Limb (tissue), 2 donors: Measurements from ENCODE around the gene MARS1.
"Not testable (repeated sequence)": the region's sequence is repeated elsewhere in the genome, so short reads cannot be mapped to it uniquely, and the experiment has no call there.

Experiments used
- DNase-seq, 2 donors: peaks; one replicate each; pipeline ENCODE4 v3.0.0-alpha.2; 2016; ENCODE audit errors: extremely low spot score in 2 of 2

The MARS1 gene

GRCh38 chr12:57549203-57549908 is 61.5 kb downstream of the MARS1 start:
- DNase-seq = no peak

DNA sequence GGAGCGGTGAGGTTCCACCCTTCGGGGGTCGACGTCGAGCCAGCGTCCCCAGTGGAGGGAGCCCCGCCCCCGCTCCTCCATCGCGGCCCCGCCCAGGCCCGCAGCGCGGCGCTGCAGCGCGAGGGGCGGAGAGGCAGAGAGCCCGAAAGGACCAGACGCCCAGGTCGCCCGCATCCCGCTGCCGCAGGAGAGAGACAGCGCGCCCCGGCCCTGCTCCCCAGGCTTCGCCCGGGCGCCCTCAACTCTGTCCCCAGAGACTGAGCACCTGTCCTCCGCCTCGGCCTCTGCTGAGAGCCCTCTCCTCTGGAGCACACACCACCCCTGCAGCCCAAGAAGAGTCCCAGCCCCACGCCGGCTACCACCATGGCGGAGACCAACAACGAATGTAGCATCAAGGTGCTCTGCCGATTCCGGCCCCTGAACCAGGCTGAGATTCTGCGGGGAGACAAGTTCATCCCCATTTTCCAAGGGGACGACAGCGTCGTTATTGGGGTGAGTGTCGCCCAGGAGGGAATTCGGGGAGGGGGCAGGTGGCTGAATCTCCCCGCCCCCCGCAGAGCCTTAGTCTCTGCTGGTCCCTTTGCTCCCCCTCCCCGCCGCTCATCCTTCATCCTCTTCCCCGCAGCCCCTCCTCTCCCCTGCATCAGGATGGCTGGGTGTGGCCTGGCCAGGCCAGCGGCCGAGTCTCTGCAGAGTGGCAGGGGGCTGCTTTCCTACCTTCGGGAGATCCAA is 62.2 kb downstream of the MARS1 start, which contains the start of gene KIF5A:
KIF5A (plus strand) TSS at position 136 of the 732 bp plus-strand sequence; CDS start at position 364, 228 bp downstream.
- DNase-seq = peak in 1 of 2 donors; percentile 73

GRCh38 chr12:57550641-57551549 is 63.0 kb downstream of the MARS1 start:
- no peak for DNase-seq

DNA sequence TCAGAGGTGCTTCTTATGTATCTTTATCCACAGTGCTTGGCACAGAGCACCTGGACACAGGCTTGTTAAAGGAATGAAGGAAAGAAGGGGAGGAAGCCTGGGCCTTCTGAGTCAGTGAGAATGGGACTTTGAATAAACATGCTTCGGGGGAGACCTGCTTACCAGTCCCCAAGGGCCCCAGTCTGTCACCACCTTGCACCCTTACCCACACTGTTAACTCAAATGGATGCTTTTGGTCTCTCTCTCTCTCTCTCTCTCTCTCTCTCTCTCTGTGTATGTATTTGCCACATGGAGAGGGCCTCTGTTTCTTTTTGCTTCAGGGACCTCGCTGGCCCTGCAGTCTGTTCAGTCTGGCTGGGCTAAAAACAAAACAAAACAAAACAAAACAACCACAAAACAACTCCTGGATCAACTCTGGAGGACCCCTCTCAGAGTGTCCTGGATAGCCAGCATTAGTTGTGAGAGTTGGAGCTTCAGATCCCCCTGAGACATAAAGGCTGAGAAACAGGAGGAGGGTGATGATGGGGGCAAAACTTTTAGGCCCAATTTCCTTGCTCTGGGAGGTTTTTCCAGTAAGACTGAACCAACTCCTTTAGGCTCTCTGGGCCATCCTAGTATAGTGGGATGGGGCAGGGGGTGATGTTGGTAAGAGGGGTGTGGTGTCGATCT is 63.9 kb downstream of the MARS1 start:
- no peak for DNase-seq

DNA sequence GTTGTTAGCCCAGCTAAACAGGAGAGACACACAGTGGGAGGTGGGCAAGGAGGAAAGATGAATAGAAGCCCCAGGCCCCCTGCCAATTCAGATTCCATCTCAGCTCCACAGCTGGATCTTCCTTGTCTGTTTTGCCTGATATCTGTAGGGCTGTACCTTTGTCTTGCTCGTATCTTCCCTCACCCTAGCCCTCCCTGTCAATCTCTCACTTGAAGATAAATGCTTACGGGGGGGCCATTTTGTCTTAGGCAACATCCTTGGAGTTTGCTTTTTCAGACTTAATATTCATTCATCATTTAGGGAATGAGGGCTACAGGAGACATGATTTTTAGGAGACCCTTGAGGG is 64.4 kb downstream of the MARS1 start:
- DNase-seq = no peak

GRCh38 chr12:57552835-57553313 is 65.0 kb downstream of the MARS1 start:
- DNase-seq = no peak

GRCh38 chr12:57553343-57554202 is 65.7 kb downstream of the MARS1 start:
- DNase-seq = peak in 1 of 2 donors; percentile 47

DNA sequence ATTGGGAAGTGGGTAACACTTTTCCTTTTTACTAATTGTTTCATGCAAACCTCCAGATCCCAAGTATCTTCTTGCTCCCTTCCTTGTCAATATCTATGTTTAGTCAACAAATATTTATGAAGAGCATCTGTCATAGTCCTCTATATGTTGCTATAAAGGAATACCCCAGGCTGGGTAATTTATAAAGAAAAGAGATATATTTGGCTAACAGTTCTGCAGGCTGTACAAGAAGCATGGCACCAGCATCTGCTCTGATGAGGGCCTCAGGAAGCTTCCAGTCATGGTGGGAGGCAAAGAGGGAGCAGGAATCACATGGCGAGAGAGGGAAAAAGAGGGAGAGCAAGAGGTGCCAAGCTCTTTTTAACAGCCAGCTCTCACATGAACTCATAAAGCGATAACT is 66.6 kb downstream of the MARS1 start:
- no peak for DNase-seq

GRCh38 chr12:57554897-57555296 is 67.0 kb downstream of the MARS1 start:
- DNase-seq = no peak

- DNase-seq = no peak
Measured at GRCh38 chr12:57558864-57559263, 71.0 kb downstream of the MARS1 start.

GRCh38 chr12:57560516-57560915 is 72.6 kb downstream of the MARS1 start:
- no peak for DNase-seq

DNA sequence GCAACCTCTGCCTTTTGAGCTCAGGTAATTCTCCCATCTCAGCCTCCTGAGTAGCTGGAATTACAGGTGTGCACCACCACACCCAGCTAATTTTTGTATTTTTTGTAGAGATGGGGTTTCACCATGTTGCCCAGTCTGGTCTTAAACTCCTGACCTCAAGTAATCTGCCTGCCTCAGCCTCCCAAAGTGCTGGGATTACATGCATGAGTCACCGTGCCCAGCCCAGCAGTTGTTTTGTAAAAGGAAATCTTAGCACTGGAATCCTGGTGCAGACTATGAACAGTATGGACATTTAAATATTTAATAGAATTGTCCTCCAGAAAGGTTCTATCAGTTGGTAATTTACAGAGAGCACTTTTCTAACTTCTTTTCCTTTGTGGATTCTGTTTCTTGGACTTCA is 73.2 kb downstream of the MARS1 start:
- DNase-seq = not testable (repeated sequence)

GRCh38 chr12:57563358-57563757 is 75.5 kb downstream of the MARS1 start:
- DNase-seq = no peak

DNA sequence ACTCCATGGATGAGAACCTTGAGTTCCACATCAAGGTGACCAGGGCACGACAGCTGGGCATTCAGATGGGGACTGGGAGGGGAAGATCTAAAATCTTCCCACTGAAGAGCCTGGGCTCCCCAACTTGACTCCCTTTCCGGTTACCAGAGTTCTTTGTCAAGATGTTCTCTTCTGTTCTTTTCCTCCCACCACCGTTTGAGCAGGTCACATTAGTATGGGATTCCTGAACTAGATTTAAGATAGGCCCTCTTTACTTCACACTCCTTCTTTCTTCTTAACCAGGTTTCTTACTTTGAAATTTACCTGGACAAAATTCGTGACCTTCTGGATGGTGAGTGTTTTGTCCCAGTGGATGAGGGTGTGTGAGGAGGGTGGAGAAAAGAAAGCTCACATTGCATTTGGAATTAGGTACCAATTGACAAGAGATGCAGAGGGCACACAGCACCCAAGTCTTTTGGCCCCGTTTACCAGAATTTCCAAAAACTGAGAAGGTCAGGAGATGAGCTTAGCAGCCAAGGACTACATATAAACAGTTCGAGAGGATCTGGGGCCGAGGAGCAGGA is 76.4 kb downstream of the MARS1 start:
- no peak for DNase-seq
